Measurements from ENCODE around the gene KLHL18.

DNA sequence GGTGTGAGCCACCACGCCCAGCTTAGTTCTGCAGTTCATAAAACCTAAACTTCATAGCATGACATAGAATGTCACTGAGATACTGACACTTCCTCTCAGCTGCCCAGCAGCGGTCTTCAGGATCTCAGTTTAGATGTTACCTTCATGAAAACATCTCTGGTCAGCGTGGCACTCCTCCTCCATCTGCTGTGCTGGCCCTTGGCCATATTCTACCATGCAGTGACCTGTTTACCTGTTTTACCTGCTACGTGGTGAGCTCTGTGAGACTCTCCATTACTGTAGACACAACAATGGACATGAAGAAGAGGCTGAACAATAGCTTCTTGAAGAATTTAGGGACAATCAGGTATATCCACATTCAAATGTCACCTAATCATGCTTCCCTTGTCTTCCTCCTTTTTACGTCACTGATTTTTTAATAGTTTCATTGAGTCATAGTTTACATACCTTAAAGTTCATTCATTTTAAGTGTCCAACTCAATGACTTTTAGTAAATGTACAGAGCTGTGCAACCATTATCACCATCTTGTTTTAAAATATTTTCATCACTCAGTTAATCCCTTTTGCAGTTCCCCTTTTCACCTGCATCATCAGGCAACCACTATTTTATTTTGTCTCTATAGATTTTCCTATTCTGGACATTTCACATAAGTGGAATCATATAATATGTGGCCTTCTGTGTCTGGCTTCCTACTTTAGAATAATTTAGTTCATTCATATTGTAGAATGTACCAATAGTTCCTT is 65.8 kb downstream of the KLHL18 start:
- TF ChIP-seq, protein P1, sequence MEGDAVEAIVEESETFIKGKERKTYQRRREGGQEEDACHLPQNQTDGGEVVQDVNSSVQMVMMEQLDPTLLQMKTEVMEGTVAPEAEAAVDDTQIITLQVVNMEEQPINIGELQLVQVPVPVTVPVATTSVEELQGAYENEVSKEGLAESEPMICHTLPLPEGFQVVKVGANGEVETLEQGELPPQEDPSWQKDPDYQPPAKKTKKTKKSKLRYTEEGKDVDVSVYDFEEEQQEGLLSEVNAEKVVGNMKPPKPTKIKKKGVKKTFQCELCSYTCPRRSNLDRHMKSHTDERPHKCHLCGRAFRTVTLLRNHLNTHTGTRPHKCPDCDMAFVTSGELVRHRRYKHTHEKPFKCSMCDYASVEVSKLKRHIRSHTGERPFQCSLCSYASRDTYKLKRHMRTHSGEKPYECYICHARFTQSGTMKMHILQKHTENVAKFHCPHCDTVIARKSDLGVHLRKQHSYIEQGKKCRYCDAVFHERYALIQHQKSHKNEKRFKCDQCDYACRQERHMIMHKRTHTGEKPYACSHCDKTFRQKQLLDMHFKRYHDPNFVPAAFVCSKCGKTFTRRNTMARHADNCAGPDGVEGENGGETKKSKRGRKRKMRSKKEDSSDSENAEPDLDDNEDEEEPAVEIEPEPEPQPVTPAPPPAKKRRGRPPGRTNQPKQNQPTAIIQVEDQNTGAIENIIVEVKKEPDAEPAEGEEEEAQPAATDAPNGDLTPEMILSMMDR (IDR thresholded peaks at IDR 0.05), result no peak
- TF ChIP-seq POLR2A (IDR thresholded peaks at IDR 0.05), result no peak

All from lower leg skin (tissue), 3 donors.